ENCODE measurements around the gene RALGAPA1.

The RALGAPA1 gene

GRCh38 chr14:35533357-35534207, 275.5 kb downstream of the RALGAPA1 start, which contains the start of gene INSM2:
INSM2 (plus strand) TSS chr14:35534164; CDS start chr14:35534253, 89 bp downstream.
- no peak for DNase-seq

- no peak for DNase-seq
Measured at GRCh38 chr14:35532783-35533356, 276.2 kb downstream of the RALGAPA1 start.

- DNase-seq: no peak
Measured at GRCh38 chr14:35531960-35532747, 276.9 kb downstream of the RALGAPA1 start.

- DNase-seq: no peak
Measured at GRCh38 chr14:35526962-35527361, 282.1 kb downstream of the RALGAPA1 start.

GRCh38 chr14:35525695-35526094, 283.4 kb downstream of the RALGAPA1 start:
- no peak for DNase-seq

- DNase-seq: no peak
Measured at GRCh38 chr14:35519986-35520385, 289.1 kb downstream of the RALGAPA1 start.

GRCh38 chr14:35515916-35516315, 293.2 kb downstream of the RALGAPA1 start:
- DNase-seq: no peak

- DNase-seq: no peak
Measured at GRCh38 chr14:35512765-35513164, 296.3 kb downstream of the RALGAPA1 start.

GRCh38 chr14:35509846-35510245, 299.2 kb downstream of the RALGAPA1 start:
- DNase-seq: no peak

- DNase-seq: no peak
Measured at GRCh38 chr14:35506927-35507326, 302.2 kb downstream of the RALGAPA1 start.

- no peak for DNase-seq
Measured at GRCh38 chr14:35506461-35506860, 302.6 kb downstream of the RALGAPA1 start.

- DNase-seq: no peak
Measured at GRCh38 chr14:35504260-35504659, 304.8 kb downstream of the RALGAPA1 start.

- no peak for DNase-seq
Measured at GRCh38 chr14:35503646-35504045, 305.4 kb downstream of the RALGAPA1 start.

- no peak for DNase-seq
Measured at GRCh38 chr14:35499180-35499579, 309.9 kb downstream of the RALGAPA1 start.

GRCh38 chr14:35495278-35495677, 313.8 kb downstream of the RALGAPA1 start:
- no peak for DNase-seq

GRCh38 chr14:35492569-35493014, 316.5 kb downstream of the RALGAPA1 start:
- DNase-seq: no peak

Data from MV-4-11 (cell line).